ENCODE data around the gene MMP11. TPM values are rescaled to one million over a fixed set of nuclear protein-coding genes. Genes with fewer than 3 reads are reported as not detected.
A peak's percentile ranks its signal among the peaks of the same experiment; 100 is the strongest.

Gene MMP11
- total and polyA plus RNA-seq, 2 of the 4 experiments (the other 2 are of a cell fraction): 2.2 to 6.0 TPM

DNA sequence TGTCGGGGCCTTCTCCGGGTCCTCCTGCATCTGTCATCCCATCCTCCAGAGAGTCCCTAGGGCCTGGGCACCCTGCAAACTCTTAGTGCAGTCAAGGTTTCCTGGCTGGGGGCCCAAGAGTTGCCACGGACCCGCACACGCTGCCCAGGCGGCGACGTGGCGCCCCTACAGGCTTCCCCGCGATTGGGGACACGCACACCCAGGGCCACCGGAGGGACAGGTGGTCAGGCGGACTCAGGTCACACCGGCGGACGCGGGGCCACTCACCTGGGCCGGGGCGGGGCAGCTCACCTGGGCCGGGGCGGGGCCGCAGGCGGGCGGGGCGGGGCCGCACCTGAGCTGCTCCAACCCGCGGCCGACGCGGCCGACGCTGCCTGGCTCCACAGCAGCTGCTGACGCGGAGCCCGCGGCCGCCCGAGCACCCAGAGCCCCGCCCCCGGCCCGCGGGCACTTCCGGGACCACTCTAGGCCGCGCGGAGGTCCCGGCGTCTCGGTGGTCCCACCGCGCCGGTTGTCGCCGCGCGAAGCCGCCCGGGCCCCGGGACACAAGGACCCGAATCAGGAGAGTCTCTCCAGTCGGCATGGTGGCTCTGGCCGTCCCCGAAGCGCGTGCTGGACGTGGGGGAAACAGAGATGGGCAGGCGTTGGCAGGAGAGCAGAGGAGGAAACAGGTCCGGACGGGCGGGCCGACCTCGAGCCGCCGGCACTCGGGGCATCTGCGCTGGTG, 21.8 kb upstream of the MMP11 start, which contains the start of gene ZNF70:
ZNF70 (minus strand) TSS at position 399 of the 727 bp plus-strand sequence. CDS start 5,972 bp downstream, outside the sequence.
- peak within 1 kb of the TSS; percentile 92 for H4K5ac ChIP-seq (ENCODE audit: low read depth, low read length)
- H3K9me3 ChIP-seq (ENCODE audit: control insufficient read depth, insufficient read depth, low read length): no peaks in the 10 kb centered on the region
- H2BK15ac ChIP-seq (ENCODE audit: low read depth, low read length): peak within 1 kb of the TSS; percentile 12; the same call in 1 of the 3 replicates
- in situ Hi-C loops (cut with MboI; ENCODE audit: low sequenced_read_pairs) (no loop called here), intact Hi-C loops (cut with micrococcal nuclease) (no loop called here), dilution Hi-C loops (cut with HindIII; ENCODE audit: low sequenced_read_pairs, unreplicated experiment) (no loop called here)
- WGBS, 2 experiments (ENCODE audit: extremely low coverage in 2 of 2, insufficient read length in 1 of 2): 1% methylated on average over 29 of the region's 78 CpGs; no CpG with 5 or more reads in 1 of the 2 experiments
- H3K4me3 ChIP-seq (ENCODE audit: insufficient read depth, low read depth, low read length): peak within 1 kb of the TSS; percentile 85
- H3K18ac ChIP-seq (ENCODE audit: low read depth, low read length): peak within 1 kb of the TSS; percentile 90
- H3K23ac ChIP-seq (ENCODE audit: low read depth, low read length): peak within 1 kb of the TSS; percentile 97
- peak within 1 kb of the TSS; percentile 95 for H3K27ac ChIP-seq (ENCODE audit: insufficient read depth, low read length)
- peak within 1 kb of the TSS; percentile 100 for H3K14ac ChIP-seq (replicated peaks; ENCODE audit: low read depth, low read length)
- peak within 1 kb of the TSS; percentile 72 for H3K56ac ChIP-seq (ENCODE audit: extremely low read depth, insufficient read depth, low read length)
- H2AK5ac ChIP-seq (ENCODE audit: low read depth, low read length): peak within 1 kb of the TSS; percentile 95
- H3K4me1 ChIP-seq (ENCODE audit: control insufficient read depth, insufficient read depth, low read length): peaks cover 4% of the 10 kb centered on the region
- DNase-seq: peak; percentile 74
- no peak within 1 kb of the TSS for H2BK20ac ChIP-seq (ENCODE audit: low read depth, low read length)
- peak; percentile 99 for ATAC-seq (ENCODE audit: low read depth)
- H3K4me2 ChIP-seq (ENCODE audit: low read depth, low read length): peak within 1 kb of the TSS; percentile 99
- H3K27me3 ChIP-seq (ENCODE audit: control insufficient read depth, insufficient read depth, low read length): no peaks in the 10 kb centered on the region
- BruUV-seq (replicated peaks): no TSS peak
- peak within 1 kb of the TSS; percentile 90 for H2BK5ac ChIP-seq (ENCODE audit: low read depth, low read length, poor library complexity, severe bottlenecking)
- peak within 1 kb of the TSS; percentile 100 for H3K4ac ChIP-seq (ENCODE audit: low read depth, low read length)
- peaks cover 5% of the 10 kb centered on the region for H3K9me1 ChIP-seq (ENCODE audit: insufficient read depth, low read length)
- TF ChIP-seq POLR2A (IDR thresholded peaks at IDR 0.05; ENCODE audit: low read depth, low read length) (0 out of 2 replicates have a peak, but pooled peaks have one; percentile 74), CTCF (conservative IDR thresholded peaks at IDR 0.05; ENCODE audit: low read depth, low read length) (peak; percentile 9; the same call in 1 of the 2 replicates), MAZ (IDR thresholded peaks at IDR 0.05; ENCODE audit: borderline replicate concordance, low read depth, low read length) (peak; percentile 88; the same call in 1 of the 2 replicates), MXI1 (IDR thresholded peaks at IDR 0.05; ENCODE audit: borderline replicate concordance, low read depth, low read length) (no peak), RFX5 (IDR thresholded peaks at IDR 0.05; ENCODE audit: low read depth, low read length) (peak; percentile 78)
- peak within 1 kb of the TSS; percentile 93 for H4K91ac ChIP-seq (ENCODE audit: insufficient read depth, low read depth, low read length)
- peak within 1 kb of the TSS; percentile 100 for H2AFZ ChIP-seq (replicated peaks; ENCODE audit: low read length, poor library complexity)
- peak within 1 kb of the TSS; percentile 97 for H3K9ac ChIP-seq (ENCODE audit: low read depth, low read length)
- H2AK9ac ChIP-seq (replicated peaks; ENCODE audit: low read depth, low read length, poor library complexity): peak within 1 kb of the TSS; percentile 74
- H4K8ac ChIP-seq (ENCODE audit: low read depth in 2 of 2, low read length in 2 of 2): peak within 1 kb of the TSS; percentile 98 to 99
- peaks cover 12 to 31% of the 10 kb centered on the region in 2 experiments for H3K79me1 ChIP-seq (ENCODE audit: low read depth in 1 of 2, low read length in 2 of 2)
- no peaks in the 10 kb centered on the region for H3K36me3 ChIP-seq (ENCODE audit: control insufficient read depth, insufficient read depth, low read length)
- peak within 1 kb of the TSS; percentile 88 for H2BK120ac ChIP-seq (ENCODE audit: low read depth, low read length)
- H4K20me1 ChIP-seq (ENCODE audit: insufficient read depth, low read length): no peaks in the 10 kb centered on the region
- CTCF ChIA-PET: no interaction called here
- POLR2A ChIA-PET (ENCODE audit: unreplicated experiment): interaction anchor here (0.5 kb wide), 1 partner anchor 175 kb away, joined by 6 read pairs; no protein-coding TSS in a partner anchor

Data from IMR-90 (cell line).